NCI-H82 treated with DMSO at 0.1 percent for 48 hours (cell line): ENCODE data around the gene CAPZA3.
"Not testable (repeated sequence)": the region's sequence is repeated elsewhere in the genome, so short reads cannot be mapped to it uniquely, and the experiment has no call there.

Experiments used
- DNase-seq: peaks from one replicate; lab custom pipeline; 2025; ENCODE audit not compliant: unreplicated experiment; lab: John Stamatoyannopoulos, UW

CAPZA3 gene

GRCh38 chr12:18737819-18738218 is at the start of gene CAPZA3, which contains the start of gene PLCZ1:
Gene CAPZA3, plus strand, starts transcription at chr12:18738119. Its CDS starts 150 bp downstream, at chr12:18738269.
Gene PLCZ1, minus strand, starts transcription at chr12:18738012. Its CDS starts 641 bp downstream, at chr12:18737371.
- no peak for DNase-seq

- no peak for DNase-seq
Measured at GRCh38 chr12:18689771-18690170, 48.1 kb upstream of the CAPZA3 start.

- no peak for DNase-seq
Measured at GRCh38 chr12:18690653-18691052, 47.3 kb upstream of the CAPZA3 start.

- DNase-seq, result not testable (repeated sequence)
Measured at GRCh38 chr12:18693986-18694385, 43.9 kb upstream of the CAPZA3 start.

- no peak for DNase-seq
Measured at GRCh38 chr12:18696971-18697602, 40.8 kb upstream of the CAPZA3 start.

GRCh38 chr12:18700271-18700670 is 37.6 kb upstream of the CAPZA3 start:
- no peak for DNase-seq

- no peak for DNase-seq
Measured at GRCh38 chr12:18703321-18703720, 34.6 kb upstream of the CAPZA3 start.

GRCh38 chr12:18703911-18704310 is 34.0 kb upstream of the CAPZA3 start:
- DNase-seq, result no peak

- DNase-seq, result no peak
Measured at GRCh38 chr12:18706798-18707197, 31.1 kb upstream of the CAPZA3 start.

- DNase-seq, result no peak
Measured at GRCh38 chr12:18716236-18716635, 21.7 kb upstream of the CAPZA3 start.

GRCh38 chr12:18718462-18718861 is 19.5 kb upstream of the CAPZA3 start:
- DNase-seq, result no peak

GRCh38 chr12:18719922-18720510 is 17.9 kb upstream of the CAPZA3 start:
- no peak for DNase-seq

GRCh38 chr12:18720690-18721089 is 17.2 kb upstream of the CAPZA3 start:
- no peak for DNase-seq

GRCh38 chr12:18721452-18721851 is 16.5 kb upstream of the CAPZA3 start:
- no peak for DNase-seq

GRCh38 chr12:18723752-18724151 is 14.2 kb upstream of the CAPZA3 start:
- DNase-seq, result no peak

- no peak for DNase-seq
Measured at GRCh38 chr12:18731156-18731555, 6.8 kb upstream of the CAPZA3 start.

GRCh38 chr12:18747895-18748294 is 10.0 kb downstream of the CAPZA3 start:
- no peak for DNase-seq

- DNase-seq, result no peak
Measured at GRCh38 chr12:18749386-18749957, 11.6 kb downstream of the CAPZA3 start.

GRCh38 chr12:18750085-18750484 is 12.2 kb downstream of the CAPZA3 start:
- no peak for DNase-seq

- DNase-seq, result no peak
Measured at GRCh38 chr12:18751866-18752265, 13.9 kb downstream of the CAPZA3 start.

GRCh38 chr12:18752280-18752920 is 14.5 kb downstream of the CAPZA3 start:
- no peak for DNase-seq

- DNase-seq, result peak; percentile 20
Measured at GRCh38 chr12:18752947-18753346, 15.0 kb downstream of the CAPZA3 start.
